SK-N-DZ (cell line): ENCODE data around the gene RRH. TPM values are rescaled to one million over a fixed set of nuclear protein-coding genes. Genes with fewer than 3 reads are reported as not detected.
"Not testable (repeated sequence)": the region's sequence is repeated elsewhere in the genome, so short reads cannot be mapped to it uniquely, and the experiment has no call there.

Experiments used
- DNase-seq: peaks from one replicate; pipeline ENCODE4 v3.0.0-alpha.2; 2015; ENCODE audit warnings: low spot score
- polyA plus RNA-seq, 2 experiments: library from polyadenylated mRNA; depleted of rRNA; stranded (reverse); fragments of >200 nt; gene quantifications; 2 replicates each; pipeline ENCODE4 v1.2.3, GENCODE V29; 2014

Gene RRH
- polyA plus RNA-seq (2014; cell fraction: cytosol; rRNA removed): not detected in 2 replicates
- polyA plus RNA-seq (2014; cell fraction: nucleus; rRNA removed): 0.16 TPM in 1 of 2 replicates, not detected in the other

GRCh38 chr4:109827672-109828071 lies at the start of gene RRH:
RRH (plus strand) TSS chr4:109827972; CDS start chr4:109828028, 56 bp downstream.
- no peak for DNase-seq

GRCh38 chr4:109782092-109782491 lies 45.7 kb upstream of the RRH start:
- DNase-seq: not testable (repeated sequence)

GRCh38 chr4:109786846-109787245 lies 40.9 kb upstream of the RRH start:
- no peak for DNase-seq

- no peak for DNase-seq
These were observed 40.0 kb upstream of the RRH start for GRCh38 chr4:109787807-109788206.

GRCh38 chr4:109795059-109795458 lies 32.7 kb upstream of the RRH start:
- DNase-seq: no peak

- DNase-seq: no peak
These were observed 28.9 kb upstream of the RRH start for GRCh38 chr4:109798866-109799265.

GRCh38 chr4:109801099-109801789 lies 26.5 kb upstream of the RRH start:
- DNase-seq: no peak

- DNase-seq: no peak
These were observed 25.9 kb upstream of the RRH start, which contains the start of gene CFI for GRCh38 chr4:109801895-109802319. CFI (minus strand) TSS chr4:109801999; CDS start chr4:109801971, 28 bp downstream.

- peak; percentile 28 for DNase-seq
These were observed 23.7 kb upstream of the RRH start for GRCh38 chr4:109803924-109804571.

GRCh38 chr4:109809655-109810054 lies 18.1 kb upstream of the RRH start:
- DNase-seq: no peak

- no peak for DNase-seq
These were observed 17.0 kb upstream of the RRH start for GRCh38 chr4:109810552-109811387.

GRCh38 chr4:109811707-109812106 lies 16.1 kb upstream of the RRH start:
- no peak for DNase-seq

GRCh38 chr4:109815151-109816081 lies 12.4 kb upstream of the RRH start, which contains the start of gene GAR1:
GAR1 (plus strand) TSS chr4:109815762; CDS start chr4:109816165, 403 bp downstream.
- peak; percentile 91 for DNase-seq

- DNase-seq: no peak
These were observed 11.7 kb upstream of the RRH start for GRCh38 chr4:109816082-109816442.

- DNase-seq: no peak
These were observed 10.9 kb upstream of the RRH start for GRCh38 chr4:109816894-109817293.

- no peak for DNase-seq
These were observed 9.5 kb upstream of the RRH start for GRCh38 chr4:109818268-109818667.

- no peak for DNase-seq
These were observed 7.2 kb upstream of the RRH start for GRCh38 chr4:109820563-109820962.

- DNase-seq: no peak
These were observed 6.6 kb upstream of the RRH start for GRCh38 chr4:109821185-109821584.

- no peak for DNase-seq
These were observed 1.1 kb upstream of the RRH start for GRCh38 chr4:109826719-109827118.

- DNase-seq: no peak
These were observed 6.0 kb downstream of the RRH start for GRCh38 chr4:109833756-109834155.

GRCh38 chr4:109836985-109837384 lies 9.2 kb downstream of the RRH start:
- DNase-seq: no peak
